GM18907 (cell line): ENCODE data around the gene IL1R2.

ENCODE experiments used
- ATAC-seq: cut with Tn5 transposase; IDR thresholded peaks from one replicate; pipeline ENCODE4 v1.9.1; 2021; ENCODE audit warnings: mild to moderate bottlenecking, moderate library complexity; ENCODE audit not compliant: unreplicated experiment

The IL1R2 gene

DNA sequence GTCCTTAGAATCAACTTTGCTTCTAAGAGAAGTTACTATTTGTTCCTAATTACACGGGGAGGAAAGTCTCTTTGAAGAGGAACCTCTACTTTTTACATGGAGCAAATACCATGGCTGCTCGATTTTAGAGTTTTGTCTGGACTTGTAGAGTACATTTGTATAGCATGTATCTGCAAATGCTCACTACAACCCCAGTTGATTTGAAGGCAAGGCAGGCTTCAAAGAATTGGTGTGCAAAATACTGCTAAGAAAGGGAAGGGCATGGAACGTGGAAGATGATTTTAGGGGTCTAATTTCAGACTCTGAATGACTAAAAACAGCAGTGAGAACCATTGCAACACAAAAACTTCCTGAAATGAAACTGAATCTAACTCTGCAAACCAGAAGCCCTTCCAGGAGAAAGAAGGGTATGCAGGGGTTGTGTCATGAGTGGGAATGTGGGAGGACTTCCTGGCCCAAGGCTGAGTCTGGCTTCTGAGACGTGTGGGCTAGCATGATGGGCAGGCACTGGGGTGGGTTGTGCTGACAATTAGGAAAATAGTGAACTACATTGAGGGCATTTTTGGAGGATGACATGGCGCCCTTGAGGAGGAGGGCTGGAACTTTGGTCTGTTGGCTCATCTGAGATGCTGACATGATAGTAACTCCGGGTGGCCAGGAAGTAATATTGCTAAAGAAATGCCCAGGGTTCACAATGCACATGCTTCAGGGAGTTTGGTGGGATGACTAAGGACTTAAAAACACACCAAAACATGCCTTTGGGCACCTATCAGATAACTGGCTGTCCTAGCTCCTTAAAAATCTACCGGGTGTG lies 18.9 kb upstream of the IL1R2 start:
- ATAC-seq = no peak

DNA sequence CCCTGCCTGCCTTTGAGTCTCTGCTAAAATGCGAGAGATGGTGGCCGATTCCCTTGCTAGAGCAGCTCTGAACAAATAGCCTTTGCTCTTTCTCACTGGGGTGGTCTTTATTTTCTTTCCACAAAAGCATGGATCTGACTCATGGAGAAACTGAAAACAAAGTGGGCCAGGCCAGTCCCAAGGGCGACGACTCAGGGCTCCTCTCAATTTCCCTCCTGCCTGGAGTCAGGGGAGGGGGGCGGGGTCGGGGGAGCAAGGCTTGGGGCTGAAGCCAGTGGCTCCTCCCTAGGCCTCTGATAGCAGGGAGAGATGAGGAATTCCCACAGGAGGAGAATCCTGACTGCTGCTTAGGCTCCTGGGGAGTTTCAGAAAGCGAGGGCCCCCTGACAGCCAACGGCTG lies 17.1 kb upstream of the IL1R2 start:
- no peak for ATAC-seq

DNA sequence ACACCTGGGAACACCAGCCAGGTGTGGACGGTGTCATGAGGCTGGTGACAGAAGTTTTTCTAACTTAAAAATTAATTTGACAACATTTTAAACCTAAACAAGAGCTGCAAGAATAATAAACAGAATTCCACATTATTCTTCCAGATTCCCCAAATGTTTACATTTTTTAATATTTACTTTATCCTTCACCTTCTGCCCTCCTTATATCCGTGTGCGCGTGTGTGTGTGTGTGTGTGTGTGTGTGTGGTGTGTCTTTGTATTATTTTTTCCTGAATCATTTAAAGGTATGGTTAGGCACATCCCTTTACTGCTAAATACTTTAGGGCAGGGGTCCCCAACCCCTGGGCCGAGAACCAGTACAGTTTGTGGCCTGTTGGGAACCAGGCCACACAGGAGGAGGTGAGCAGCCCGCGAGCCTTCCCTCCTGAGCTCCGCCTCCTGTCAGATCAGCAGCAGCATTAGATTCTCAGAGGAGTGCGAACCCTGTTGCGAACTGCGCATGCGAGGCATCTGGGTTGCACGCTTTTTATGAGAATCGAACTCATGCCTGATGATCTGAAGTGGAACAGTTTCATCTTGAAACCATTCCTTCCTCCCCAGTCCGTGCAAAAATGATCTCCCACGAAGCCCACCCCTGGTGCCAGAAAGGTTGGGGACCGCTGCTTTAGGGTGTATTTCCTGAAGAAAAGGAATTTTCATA lies 16.4 kb upstream of the IL1R2 start:
- ATAC-seq = no peak

DNA sequence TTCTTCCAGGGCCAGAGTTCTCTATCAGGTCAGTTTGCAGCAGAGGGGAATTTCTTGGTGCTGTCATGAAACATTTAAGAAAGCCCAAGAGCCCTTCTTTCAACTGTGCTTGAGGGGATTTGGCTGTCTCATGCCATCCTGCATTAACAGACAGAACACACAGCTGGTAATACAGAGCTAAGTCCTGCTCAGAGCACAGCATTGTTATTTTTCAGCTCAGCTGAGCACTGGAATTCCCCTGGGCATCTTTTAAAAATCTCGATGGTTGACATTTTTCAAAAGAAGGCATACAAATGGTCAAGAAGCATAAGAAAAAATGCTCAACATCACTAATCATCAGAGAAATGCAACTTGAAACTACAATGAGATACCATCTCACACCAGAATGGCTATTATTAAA lies 14.9 kb upstream of the IL1R2 start:
- ATAC-seq = no peak

DNA sequence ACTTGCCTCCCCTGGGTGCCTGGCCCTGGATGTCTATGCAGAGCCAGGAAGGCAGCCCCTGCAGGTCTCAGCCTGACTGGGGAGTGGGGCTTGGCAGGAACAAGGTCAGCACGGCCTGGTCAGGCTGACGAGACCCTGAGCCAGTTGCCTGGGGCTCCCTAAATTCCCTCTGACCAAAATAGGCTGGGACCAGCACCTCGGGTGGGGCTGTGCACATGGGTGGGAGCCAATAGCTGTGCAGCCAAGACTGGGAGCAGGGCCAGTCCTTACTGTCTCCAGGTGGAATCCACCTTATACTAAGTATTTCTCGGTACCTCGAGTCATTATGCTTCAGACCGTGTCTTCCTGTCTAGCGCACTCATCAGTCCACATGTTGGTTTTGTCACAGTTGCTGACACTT lies 11.4 kb upstream of the IL1R2 start:
- no peak for ATAC-seq

DNA sequence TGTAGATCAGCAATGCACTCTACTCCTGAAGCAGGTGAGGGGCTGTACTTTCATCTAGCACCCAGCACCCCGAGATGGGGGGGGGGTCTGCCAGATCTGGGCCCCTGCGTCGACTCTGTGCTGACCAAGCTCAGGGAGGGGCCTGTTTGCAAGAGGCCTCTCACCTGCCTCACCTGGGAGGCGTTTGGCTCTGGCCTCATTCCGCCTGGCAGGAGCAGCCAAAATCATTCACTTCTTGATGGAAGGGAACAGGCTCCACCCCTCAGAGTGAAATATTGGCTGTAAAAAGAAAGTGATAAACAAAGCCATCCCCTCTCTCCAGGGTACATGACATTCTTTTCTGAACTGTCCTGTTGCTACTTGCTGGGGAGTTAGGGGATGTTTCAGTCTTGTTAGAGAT lies 10.7 kb upstream of the IL1R2 start:
- no peak for ATAC-seq

DNA sequence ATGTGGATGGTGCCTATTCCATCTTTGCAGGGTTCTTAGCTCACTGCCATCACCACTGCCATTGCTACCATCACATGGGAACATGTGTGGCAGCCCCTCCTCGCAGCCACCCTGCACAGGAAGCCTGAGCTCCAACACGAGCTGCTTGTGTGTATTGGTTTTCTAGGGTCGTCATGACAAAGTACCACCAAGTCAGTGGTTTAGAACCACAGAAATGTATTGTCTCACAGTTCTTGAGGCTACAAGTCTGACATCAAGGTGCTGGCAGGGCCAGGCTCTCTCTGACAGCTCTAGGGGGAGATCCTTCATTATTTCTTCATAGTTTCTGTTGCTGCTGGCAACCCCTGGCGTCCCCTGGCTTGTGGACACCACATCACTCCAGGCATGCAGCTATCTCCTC lies 10.3 kb upstream of the IL1R2 start:
- ATAC-seq = no peak

DNA sequence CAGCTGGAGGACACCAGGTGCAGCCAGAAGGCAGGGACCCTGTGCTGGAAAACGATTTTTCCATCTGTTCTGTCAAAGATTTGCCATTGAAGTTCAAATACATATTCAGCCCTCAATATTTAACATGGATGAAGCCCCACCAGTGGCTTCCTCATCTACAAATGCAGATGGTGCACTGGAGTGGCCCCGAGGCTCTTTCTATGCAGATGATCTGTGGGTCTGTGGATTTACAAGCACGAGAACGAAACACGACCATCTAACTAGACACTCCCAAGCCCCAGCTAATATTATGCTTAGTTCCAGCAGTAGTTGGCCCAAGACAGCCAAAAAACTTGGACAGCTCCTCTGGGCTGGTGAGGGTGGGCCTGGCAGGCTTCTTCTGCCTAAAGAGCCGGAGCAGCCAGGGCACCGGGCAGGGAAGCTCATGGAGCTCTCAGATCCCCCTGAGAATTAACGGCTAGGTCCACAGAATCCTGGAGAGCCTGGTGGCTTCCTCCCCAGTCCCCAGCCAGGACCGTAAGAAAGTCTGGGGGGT lies 9.2 kb upstream of the IL1R2 start:
- no peak for ATAC-seq

DNA sequence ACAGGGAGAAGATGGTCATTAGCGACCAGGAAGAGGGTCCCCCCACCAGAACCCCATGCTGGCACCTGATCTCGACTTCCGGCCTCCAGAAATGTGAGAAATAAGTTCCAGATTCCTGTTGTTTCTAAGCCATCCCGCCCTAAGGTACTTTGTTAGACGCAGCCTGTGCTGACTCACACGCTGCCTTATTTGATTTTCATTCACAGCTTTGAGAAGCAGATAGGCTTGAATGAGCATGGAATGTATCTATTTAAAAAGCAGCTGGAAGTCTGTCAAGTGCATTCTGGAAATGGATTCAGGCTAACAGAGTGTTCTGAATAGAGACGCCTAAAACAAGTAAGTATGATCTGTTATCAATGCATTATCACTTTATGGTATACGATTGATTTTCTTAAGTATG lies 8.3 kb upstream of the IL1R2 start:
- ATAC-seq = no peak

DNA sequence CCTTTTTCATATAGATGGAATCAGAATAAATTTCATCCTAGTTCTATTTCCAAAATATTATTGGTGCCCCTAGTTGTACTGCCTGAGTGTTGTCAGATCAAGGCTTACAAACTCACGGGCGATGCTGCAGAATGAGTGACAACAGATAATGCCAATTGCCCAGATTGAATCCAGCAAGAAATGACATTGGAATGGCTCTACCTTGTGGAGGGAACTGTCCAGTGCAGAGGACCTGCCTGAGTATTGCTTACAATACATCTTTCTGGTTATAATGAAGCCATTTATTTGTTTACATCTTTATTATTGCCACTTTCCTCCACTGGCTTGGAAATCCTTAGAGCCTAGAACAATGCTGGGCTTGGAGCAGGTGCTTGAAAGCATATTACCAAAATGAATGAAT lies 7.8 kb upstream of the IL1R2 start:
- ATAC-seq = no peak

DNA sequence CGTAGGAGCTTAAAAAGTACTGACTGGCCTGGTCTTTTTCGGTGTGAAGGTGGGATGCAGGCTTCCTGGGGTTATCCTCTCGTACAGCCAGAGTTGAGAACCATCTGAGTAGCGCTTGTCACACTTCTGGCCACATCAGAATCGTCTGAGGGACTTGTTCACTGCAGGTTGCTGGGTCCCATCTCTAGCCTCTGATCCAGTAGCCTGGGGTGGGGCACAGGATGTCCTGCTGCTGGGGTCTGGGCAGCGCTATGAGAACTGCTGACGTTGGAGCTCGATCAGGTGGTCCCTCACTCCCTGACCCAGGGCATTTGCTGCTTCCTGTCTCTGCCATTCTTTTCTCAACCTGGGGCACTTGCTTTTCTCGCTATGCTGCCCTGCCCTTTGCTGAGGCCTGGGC lies 7.1 kb upstream of the IL1R2 start:
- ATAC-seq = no peak

DNA sequence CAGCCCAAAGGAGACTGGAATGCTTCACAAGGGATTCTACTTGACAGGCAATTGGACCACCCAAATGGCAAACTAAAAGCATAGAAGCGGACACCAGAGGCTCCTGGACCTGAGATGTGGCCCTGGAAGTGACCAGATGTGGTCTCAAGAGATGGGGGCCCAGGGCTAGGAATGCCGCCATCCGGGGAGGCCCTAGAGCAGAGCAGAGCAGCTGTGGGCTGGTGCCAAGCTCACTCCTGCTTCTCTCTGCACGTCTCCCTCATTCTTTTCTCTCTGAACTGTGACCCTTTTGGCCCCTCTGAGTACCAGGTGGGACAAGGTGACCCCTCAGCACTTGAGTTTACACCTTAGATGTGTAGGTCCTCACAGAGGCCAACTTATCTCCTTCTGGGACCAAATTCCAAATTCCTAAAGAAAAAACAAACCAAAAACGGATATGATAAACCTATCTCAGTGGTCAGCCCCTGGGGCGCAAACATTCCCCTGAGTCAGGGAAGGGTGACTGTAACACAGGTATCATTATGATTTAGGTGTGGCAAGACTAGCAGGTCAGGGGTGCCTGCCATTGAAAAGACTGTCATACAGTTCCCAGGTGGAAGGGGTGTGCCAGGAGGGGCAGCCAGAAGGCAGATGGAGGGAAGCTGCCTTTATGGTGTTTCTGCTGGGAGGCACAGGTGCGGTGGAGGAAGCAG lies 6.5 kb upstream of the IL1R2 start:
- ATAC-seq = no peak

DNA sequence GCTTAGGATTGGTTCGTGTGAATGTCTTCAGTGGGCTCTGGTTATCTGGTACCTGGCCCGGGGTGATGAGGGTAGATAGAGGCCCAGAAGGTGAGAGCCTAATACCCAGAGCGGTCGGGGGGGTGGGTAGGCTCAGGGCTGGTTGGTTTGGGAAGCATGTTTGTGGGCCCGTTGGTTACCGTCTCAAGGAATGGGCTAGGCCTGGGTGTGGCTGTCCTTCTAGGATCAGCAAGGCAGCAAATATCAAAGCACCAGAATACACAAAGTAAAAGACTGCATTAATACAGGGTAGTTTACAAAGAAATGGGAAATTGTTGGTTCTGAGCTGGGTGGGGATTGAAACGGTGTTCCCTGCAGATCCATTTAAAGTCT lies 6.0 kb upstream of the IL1R2 start:
- no peak for ATAC-seq

DNA sequence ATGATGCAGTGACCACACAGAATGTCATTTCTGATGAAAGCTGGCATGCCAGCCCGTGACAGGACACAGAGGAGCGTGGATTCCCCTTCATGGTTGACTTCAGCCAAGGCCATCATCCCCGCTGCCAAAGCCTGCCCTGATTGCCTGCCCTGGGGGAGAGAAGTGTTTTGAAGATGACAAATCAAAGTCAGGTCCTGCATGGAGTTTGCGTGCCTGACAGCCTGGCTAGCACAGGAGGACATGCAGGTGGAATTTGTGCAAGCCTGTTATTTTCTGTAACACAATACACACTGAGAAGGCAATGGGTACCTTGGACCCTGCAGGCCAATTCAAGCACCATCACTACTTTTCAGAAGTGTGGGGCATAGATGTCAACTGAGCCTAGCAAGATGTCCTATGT lies 5.4 kb upstream of the IL1R2 start:
- no peak for ATAC-seq

DNA sequence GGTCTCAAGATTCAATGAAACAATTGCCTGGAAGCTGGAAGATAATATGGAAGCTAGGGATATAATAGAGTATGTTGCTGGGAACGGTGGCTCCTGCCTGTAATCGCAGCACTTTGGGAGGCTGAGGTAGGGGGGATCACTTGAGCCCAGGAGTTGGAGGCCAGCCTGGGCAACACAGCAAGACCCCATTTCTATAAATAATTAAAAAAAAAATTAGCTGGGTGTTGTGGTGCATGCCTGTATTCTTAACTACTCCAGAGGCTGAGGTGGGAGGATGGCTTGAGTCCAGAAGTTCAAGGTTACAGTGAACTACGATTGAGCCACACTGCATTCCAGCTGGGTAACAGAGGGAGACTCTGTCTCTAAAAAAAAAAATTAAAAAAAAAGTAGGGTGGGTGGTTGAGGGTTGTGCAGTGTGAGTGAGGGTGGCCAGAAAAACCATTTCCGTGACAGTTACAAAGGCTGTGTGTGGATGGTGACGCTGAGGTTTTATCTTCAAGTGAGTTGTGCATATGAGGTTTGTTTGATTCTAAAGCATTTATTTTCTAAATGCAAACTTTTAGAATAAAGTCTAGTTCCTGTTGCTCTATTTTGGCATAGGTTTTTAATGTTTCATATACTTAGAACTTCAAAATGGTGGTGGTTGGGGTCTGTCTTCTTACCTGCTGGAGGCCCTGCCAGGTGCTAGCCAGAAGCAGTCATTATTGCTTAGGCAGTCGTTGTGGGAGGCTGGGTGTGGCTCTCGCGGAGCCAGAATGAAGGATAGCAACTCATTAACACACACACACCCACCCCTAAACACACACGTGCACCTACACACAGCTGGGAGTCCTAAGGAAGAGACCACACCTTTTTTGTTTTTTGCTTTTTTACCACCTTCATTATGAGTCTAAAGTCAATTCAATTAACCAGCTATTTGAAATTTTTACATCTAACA lies 4.7 kb upstream of the IL1R2 start:
- ATAC-seq = no peak

DNA sequence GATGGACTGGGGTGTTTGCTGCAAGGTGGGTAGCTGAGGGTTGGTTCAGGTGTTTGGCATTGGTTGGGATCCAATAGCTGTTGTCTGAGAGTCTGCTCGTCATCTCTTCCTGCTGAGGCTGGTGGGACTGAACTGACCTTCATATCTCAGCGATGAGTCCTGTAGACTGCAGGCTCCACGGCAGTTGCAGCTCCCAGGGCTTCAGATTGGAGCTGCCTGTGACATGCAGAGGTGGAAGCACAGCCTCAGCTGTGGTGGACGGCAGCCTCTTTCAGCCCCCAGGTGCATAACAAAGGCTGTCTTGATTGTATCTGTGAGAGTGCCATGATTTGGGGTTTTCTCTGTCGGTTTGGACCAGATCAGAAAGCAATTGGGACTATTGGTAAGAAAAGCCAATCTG lies 3.9 kb upstream of the IL1R2 start:
- no peak for ATAC-seq

DNA sequence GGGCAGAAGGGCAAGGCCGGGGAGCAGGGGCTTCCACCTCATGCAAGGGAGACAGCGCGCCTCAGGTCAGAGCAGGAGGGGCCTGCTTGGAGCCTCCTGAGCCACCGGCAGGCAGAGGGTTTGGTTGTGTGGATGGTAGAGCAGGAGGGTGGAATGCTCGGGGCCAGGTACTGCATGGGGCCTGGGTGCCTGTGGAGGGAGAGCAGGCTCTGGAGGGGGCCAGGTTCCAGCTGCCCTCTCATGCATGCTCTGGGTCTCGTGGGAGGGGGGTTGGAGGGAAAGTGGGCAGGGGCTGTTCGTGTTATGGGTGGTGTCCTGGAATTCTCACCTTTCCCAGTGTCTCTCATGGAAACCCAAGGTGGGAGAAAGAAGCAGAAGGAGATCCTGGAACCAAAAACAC lies 3.2 kb upstream of the IL1R2 start:
- no peak for ATAC-seq

DNA sequence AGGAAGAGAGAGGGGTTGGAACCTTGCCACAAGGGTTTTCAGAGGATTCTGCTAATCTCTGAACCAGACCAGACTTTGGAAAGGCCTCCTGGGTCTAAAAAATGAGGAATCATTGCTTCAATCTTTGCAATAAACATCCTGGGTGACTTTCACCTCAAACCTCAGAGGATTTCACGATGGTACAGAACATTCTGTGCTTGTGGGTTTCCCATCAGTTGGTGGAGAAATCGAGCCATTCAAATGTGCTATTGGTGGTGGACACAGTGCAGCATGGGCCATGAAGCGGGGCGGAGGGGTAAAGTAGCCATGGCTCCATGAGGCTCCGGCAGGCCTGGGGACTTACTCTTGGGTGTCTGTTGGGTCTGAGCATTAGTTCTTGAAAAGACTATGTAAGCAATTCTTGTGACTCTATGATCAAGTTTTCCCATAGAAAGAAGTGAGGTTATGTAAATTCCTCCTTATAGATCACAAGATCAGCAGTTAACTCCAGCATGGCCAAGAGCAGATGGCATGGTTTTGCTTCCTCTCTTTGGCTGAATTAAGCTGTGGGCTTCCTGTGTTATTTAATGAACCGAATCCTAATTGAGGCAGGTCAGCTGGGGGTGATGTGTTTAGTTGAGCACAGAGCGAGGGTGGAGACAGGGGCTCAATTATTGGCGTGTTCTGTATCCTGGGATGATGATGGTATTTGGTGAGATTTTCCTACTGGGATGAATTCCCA lies 1.9 kb upstream of the IL1R2 start:
- ATAC-seq = no peak

DNA sequence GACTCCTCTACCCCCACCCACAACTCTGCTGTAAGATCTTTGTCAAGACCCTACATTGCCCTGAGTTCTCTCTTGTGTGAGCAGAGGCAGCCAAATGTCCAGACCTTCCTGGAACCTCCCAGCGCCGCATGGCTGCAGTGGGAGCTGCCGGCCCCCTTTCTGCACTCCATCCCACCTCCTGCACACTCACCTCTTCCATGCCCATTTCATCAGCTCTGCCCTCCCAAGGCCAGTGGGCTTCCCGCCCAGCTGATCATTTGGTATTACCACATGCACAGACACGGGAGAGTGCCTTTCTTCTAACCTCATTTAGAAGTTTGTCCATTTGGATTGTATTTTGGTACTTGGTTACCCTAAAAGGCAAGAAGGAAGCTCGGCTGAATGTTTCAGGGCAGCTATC lies 2.0 kb downstream of the IL1R2 start:
- ATAC-seq = no peak

DNA sequence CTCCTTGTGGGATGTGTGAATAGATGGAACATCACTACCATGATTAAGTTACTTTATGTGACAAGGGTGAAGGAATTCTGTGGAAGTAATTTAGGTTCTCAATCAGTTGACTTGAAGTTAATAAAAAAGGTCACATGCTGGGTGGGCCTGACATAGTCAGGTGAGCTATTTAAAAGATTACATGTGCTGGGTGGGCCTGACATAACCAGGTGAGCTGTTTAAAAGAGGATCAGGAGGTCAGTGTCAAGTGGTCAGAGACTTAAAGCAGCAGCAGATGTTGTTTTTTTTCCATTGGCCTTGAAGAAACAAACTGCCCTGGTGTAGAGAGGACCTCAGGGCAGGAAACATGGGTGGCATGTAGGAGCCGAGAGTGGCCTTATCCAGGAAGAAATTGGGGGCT lies 3.3 kb downstream of the IL1R2 start:
- ATAC-seq = no peak
